GM12878 (cell line): ENCODE results near the gene PARD6A. TPM values are rescaled to one million over a fixed set of nuclear protein-coding genes. Genes with fewer than 3 reads are reported as not detected.

Source experiments
- ATAC-seq: fragments of 200-7000 bp; cut with Tn5 transposase; 3 replicates; pipeline ENCODE4 v1.9.1; 2020; ENCODE audit warnings: mild to moderate bottlenecking, moderate library complexity
- BruUV-seq: library from RNA; stranded (reverse); fragments of 400-500 nt; replicated peaks from 2 replicates; lab custom pipeline; 2021; lab: Mats Ljungman, UMichigan
- CTCF ChIA-PET: fragments of 300-600 bp; sonication (Branson Sonifier 250); formaldehyde crosslinking; extraction: SDS; loops from one replicate; lab custom pipeline; 2021; ENCODE audit warnings: inconsistent platforms; lab: Yijun Ruan, JAX
- POLR2A ChIA-PET: fragments of 350-600 bp; formaldehyde crosslinking; extraction: SDS; loops from one replicate; lab custom pipeline; 2021; ENCODE audit warnings: inconsistent platforms; lab: Charles Lee
- RAD21 ChIA-PET: fragments of 300-600 bp; sonication (Branson Sonifier 250); formaldehyde crosslinking; loops from one replicate; lab custom pipeline; 2023; ENCODE audit warnings: antibody characterized with exemption; ENCODE audit not compliant: unreplicated experiment; lab: Charles Lee
- SMC1A ChIA-PET: fragments of 300-600 bp; sonication (Branson Sonifier 250); formaldehyde crosslinking; loops from one replicate; lab custom pipeline; 2023; ENCODE audit not compliant: unreplicated experiment, uncharacterized antibody; lab: Charles Lee
- DNase-seq: peaks from one replicate; pipeline ENCODE4 v3.0.0-alpha.2; 2011; ENCODE audit warnings: low read depth, low spot score
- FAIRE-seq: peaks from 3 replicates; lab custom pipeline; 2011; peaks lifted over from hg19 to GRCh38; lab: Jason Lieb, UNC
- H2AFZ ChIP-seq: 2 replicates; pipeline ENCODE4 v1.6.0; 2011; ENCODE audit warnings: low read depth, low read length, control low read depth; ENCODE audit not compliant: control insufficient read depth
- H3K27ac ChIP-seq: 2 replicates; pipeline ENCODE4 v1.5.1; 2011; ENCODE audit warnings: control low read depth; ENCODE audit not compliant: control insufficient read depth, insufficient read depth
- H3K27me3 ChIP-seq, 2 experiments: replicated peaks in 1 of 2; 2 replicates each; pipeline versions ENCODE4 v1.6.0 to v1.6.1; 2011; ENCODE audit warnings: low read length in 1 of 2; ENCODE audit not compliant: control insufficient read depth in 2 of 2, insufficient read depth in 2 of 2
- H3K36me3 ChIP-seq, 2 experiments: 2 replicates each; pipeline ENCODE4 v1.5.1; 2011; ENCODE audit warnings: low read length in 1 of 2; ENCODE audit not compliant: control insufficient read depth in 2 of 2, insufficient read depth in 2 of 2
- H3K4me1 ChIP-seq: 2 replicates; pipeline ENCODE4 v1.6.1; 2011; ENCODE audit warnings: mild to moderate bottlenecking, low read length, moderate library complexity, mixed read lengths; ENCODE audit not compliant: control insufficient read depth, insufficient read depth
- H3K4me2 ChIP-seq: 2 replicates; pipeline ENCODE4 v1.6.0; 2011; ENCODE audit warnings: control low read depth; ENCODE audit not compliant: control insufficient read depth, insufficient read depth
- H3K4me3 ChIP-seq: fragments of 200-600 bp; sonication (generic); 2 replicates; pipeline ENCODE4 v1.5.1; 2016
- H3K79me2 ChIP-seq: 2 replicates; pipeline ENCODE4 v1.6.0; 2011; ENCODE audit warnings: low read length; ENCODE audit not compliant: control insufficient read depth, insufficient read depth
- H3K9ac ChIP-seq: 2 replicates; pipeline ENCODE4 v1.8.0; 2011; ENCODE audit warnings: low read length, control low read depth, mixed read lengths; ENCODE audit not compliant: control insufficient read depth, insufficient read depth
- H3K9me3 ChIP-seq: replicated peaks from 3 replicates; pipeline ENCODE4 v1.5.1; 2011; ENCODE audit warnings: mild to moderate bottlenecking, low read length; ENCODE audit not compliant: control insufficient read depth, insufficient read depth
- H4K20me1 ChIP-seq: 2 replicates; pipeline ENCODE4 v1.6.0; 2011; ENCODE audit not compliant: control insufficient read depth, insufficient read depth
- CBFB ChIP-seq: IDR thresholded peaks from 2 replicates; pipeline ENCODE4 v1.6.1; 2016; ENCODE audit warnings: antibody characterized with exemption, low read depth
- CEBPB ChIP-seq, 2 experiments: fragments of 150-350 bp in 1 of 2; IDR thresholded peaks; 2 replicates each; pipeline ENCODE4 v1.6.1; 2012 to 2014; ENCODE audit warnings: low read depth in 2 of 2, low read length in 2 of 2, borderline replicate concordance in 1 of 2, inconsistent platforms in 1 of 2
- EGR1 ChIP-seq, 2 experiments: IDR thresholded peaks; 1 replicate in 1 of 2; 2 replicates in 1 of 2; pipeline ENCODE4 v1.6.1; 2011 to 2012; ENCODE audit warnings: low read depth in 2 of 2, low read length in 2 of 2, borderline replicate concordance in 1 of 2, mild to moderate bottlenecking in 1 of 2, moderate library complexity in 1 of 2
- HCFC1 ChIP-seq: fragments of 150-350 bp; IDR thresholded peaks from 2 replicates; pipeline ENCODE4 v1.6.1; 2014; ENCODE audit warnings: low read length
- HDAC2 ChIP-seq: fragments of 200-600 bp; sonication (generic); IDR thresholded peaks from 2 replicates; pipeline ENCODE4 v1.6.1; 2017
- ZNF217 ChIP-seq: fragments of 450-650 bp; IDR thresholded peaks from 2 replicates; pipeline ENCODE4 v1.6.1; 2017; ENCODE audit warnings: antibody characterized with exemption, mild to moderate bottlenecking
- WGBS: methylation state at CpG from one replicate; pipeline ENCODE4 v1.1.6; 2016; ENCODE audit warnings: low lambda C conversion rate; ENCODE audit not compliant: insufficient replicate concordance, insufficient coverage; ENCODE audit errors: missing lambda C conversion rate; 5-methylcytosine and 5-hydroxymethylcytosine counted together
- in situ Hi-C: fragments of 300-500 bp; cut with MboI; formaldehyde crosslinking; loops from 9 replicates; pipeline ENCODE4 v1.14.3; 2018; ENCODE audit warnings: mixed read lengths
- intact Hi-C: fragments of 100-400 bp; cut with micrococcal nuclease; formaldehyde crosslinking; loops from one replicate; pipeline ENCODE4 v1.14.2; 2022; ENCODE audit not compliant: unreplicated experiment
- polyA plus RNA-seq, 11 experiments: library from polyadenylated mRNA; depleted of rRNA in 4 of 11; unstranded in 6 of 11; stranded (reverse) in 5 of 11; fragments of >200 nt; fragmentation: Nextera tagmentation in 4 of 11; fragmentation: Illumina TruSeq in 1 of 11; extraction: Ambion mirVana in 4 of 11; extraction: Trizol in 1 of 11; gene quantifications; 1 replicate in 1 of 11; 2 replicates in 10 of 11; pipeline versions ENCODE4 v1.2.1 to v1.2.3, GENCODE V29; 2011 to 2016; ENCODE audit warnings: inconsistent platforms in 2 of 11, missing spikeins in 2 of 11, low read depth in 1 of 11
- total RNA-seq, 4 experiments: library from RNA; depleted of rRNA in 3 of 4; stranded (reverse); fragments of >200 nt in 3 of 4; fragmentation: Illumina TruSeq in 1 of 4; extraction: Trizol in 1 of 4; gene quantifications; 2 replicates each; pipeline versions ENCODE4 v1.2.1 to v1.2.3, GENCODE V29; 2013 to 2021
- TF ChIP-seq, protein P1 (sequence below): fragments of 450-650 bp; formaldehyde crosslinking; IDR thresholded peaks from 2 replicates; pipeline ENCODE4 v1.4.0; 2020; ENCODE audit warnings: mild to moderate bottlenecking, moderate library complexity
- TF ChIP-seq, protein P2 (sequence below): fragments of 450-650 bp; IDR thresholded peaks from 2 replicates; pipeline ENCODE4 v1.6.1; 2017; ENCODE audit warnings: mild to moderate bottlenecking
- TF ChIP-seq, protein P3 (sequence below): fragments of 450-650 bp; formaldehyde crosslinking; IDR thresholded peaks from 2 replicates; pipeline ENCODE4 v1.4.0; 2022; ENCODE audit warnings: mild to moderate bottlenecking, moderate library complexity
- TF ChIP-seq, protein P4 (sequence below): fragments of 450-650 bp; IDR thresholded peaks from 2 replicates; pipeline ENCODE4 v1.6.1; 2017; ENCODE audit warnings: antibody characterized with exemption, mild to moderate bottlenecking, moderate library complexity

The PARD6A gene
- total and polyA plus RNA-seq, 10 of the 15 experiments (the other 5 are each of a cell fraction or from before 2014, with no cell fraction given): 0.42 to 10.1 (median 4.4) TPM

DNA sequence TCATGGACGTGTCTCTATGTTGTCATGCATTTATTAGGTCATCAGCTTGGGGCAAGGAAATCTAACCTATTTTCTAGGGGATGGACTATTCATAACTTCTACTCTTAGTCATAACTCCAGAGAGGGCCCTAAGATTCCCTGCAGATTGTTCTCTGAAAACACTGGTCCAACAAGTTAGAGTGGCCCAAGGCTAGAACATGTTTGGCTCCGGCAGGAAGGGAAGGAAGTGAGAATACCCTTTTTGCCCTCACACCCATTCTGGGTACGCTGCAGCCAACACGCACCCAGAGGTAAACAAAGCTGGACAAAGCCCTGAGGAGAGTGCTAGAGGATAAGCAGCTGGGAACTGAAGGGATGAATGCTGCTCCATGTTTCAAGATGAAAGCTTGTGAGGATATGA lies 15.8 kb downstream of the PARD6A start:
- ChIA-PET SMC1A (interaction anchor here (0.9 kb wide), 1 partner anchor 9 kb away, joined by 4 read pairs; no protein-coding TSS in a partner anchor), CTCF (interaction anchor here (0.9 to 1.1 kb wide), 3 partner anchors 8 to 140 kb away, joined by 3 to 6 read pairs (median 5); partner anchors contain the start of gene GFOD2), RAD21 (no interaction called here), POLR2A (interaction anchor here (0.6 kb wide), 1 partner anchor 183 kb away, joined by 4 read pairs; no protein-coding TSS in a partner anchor)
- Histone ChIP-seq H3K9ac (no peak overlapping the region), H3K9me3 (no peaks in the 10 kb centered on the region), H3K4me1 (peaks cover 5% of the 10 kb centered on the region), H3K79me2 (no peaks in the 10 kb centered on the region), H3K4me2 (no peak overlapping the region), H3K27me3 (no peaks in the 10 kb centered on the region), H2AFZ (no peak overlapping the region), H3K36me3 (0 out of 4 replicates have a peak, but pooled peaks cover 0 to 1% of the 10 kb centered on the region in 2 experiments), H3K4me3 (no peak overlapping the region), H4K20me1 (no peaks in the 10 kb centered on the region), H3K27ac (no peak overlapping the region)
- DNase-seq: no peak
- intact Hi-C loops: no loop called here
- no TSS peak for BruUV-seq
- no peak for FAIRE-seq
- no peak for ATAC-seq
- WGBS: 56% methylated on average over 4 of the region's 4 CpGs
- in situ Hi-C loops: loop anchor here (5.0 kb wide), 1 partner anchor 251 kb away; no protein-coding TSS in a partner anchor
- TF ChIP-seq HCFC1 (no peak), EGR1 (IDR thresholded peaks at IDR 0.05; ENCODE audit: borderline replicate concordance in 1 of 2, low read depth in 2 of 2, low read length in 2 of 2) (no peak), CBFB (no peak), ZNF217 (no peak), HDAC2 (no peak), CEBPB (IDR thresholded peaks at IDR 0.05; ENCODE audit: borderline replicate concordance in 1 of 2, low read depth in 2 of 2, low read length in 2 of 2) (no peak)
- TF ChIP-seq, protein P1, sequence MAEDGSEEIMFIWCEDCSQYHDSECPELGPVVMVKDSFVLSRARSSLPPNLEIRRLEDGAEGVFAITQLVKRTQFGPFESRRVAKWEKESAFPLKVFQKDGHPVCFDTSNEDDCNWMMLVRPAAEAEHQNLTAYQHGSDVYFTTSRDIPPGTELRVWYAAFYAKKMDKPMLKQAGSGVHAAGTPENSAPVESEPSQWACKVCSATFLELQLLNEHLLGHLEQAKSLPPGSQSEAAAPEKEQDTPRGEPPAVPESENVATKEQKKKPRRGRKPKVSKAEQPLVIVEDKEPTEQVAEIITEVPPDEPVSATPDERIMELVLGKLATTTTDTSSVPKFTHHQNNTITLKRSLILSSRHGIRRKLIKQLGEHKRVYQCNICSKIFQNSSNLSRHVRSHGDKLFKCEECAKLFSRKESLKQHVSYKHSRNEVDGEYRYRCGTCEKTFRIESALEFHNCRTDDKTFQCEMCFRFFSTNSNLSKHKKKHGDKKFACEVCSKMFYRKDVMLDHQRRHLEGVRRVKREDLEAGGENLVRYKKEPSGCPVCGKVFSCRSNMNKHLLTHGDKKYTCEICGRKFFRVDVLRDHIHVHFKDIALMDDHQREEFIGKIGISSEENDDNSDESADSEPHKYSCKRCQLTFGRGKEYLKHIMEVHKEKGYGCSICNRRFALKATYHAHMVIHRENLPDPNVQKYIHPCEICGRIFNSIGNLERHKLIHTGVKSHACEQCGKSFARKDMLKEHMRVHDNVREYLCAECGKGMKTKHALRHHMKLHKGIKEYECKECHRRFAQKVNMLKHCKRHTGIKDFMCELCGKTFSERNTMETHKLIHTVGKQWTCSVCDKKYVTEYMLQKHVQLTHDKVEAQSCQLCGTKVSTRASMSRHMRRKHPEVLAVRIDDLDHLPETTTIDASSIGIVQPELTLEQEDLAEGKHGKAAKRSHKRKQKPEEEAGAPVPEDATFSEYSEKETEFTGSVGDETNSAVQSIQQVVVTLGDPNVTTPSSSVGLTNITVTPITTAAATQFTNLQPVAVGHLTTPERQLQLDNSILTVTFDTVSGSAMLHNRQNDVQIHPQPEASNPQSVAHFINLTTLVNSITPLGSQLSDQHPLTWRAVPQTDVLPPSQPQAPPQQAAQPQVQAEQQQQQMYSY (CRISPR knock-in tag): no peak
- TF ChIP-seq, protein P2, sequence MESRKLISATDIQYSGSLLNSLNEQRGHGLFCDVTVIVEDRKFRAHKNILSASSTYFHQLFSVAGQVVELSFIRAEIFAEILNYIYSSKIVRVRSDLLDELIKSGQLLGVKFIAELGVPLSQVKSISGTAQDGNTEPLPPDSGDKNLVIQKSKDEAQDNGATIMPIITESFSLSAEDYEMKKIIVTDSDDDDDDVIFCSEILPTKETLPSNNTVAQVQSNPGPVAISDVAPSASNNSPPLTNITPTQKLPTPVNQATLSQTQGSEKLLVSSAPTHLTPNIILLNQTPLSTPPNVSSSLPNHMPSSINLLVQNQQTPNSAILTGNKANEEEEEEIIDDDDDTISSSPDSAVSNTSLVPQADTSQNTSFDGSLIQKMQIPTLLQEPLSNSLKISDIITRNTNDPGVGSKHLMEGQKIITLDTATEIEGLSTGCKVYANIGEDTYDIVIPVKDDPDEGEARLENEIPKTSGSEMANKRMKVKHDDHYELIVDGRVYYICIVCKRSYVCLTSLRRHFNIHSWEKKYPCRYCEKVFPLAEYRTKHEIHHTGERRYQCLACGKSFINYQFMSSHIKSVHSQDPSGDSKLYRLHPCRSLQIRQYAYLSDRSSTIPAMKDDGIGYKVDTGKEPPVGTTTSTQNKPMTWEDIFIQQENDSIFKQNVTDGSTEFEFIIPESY: no peak
- TF ChIP-seq, protein P3, sequence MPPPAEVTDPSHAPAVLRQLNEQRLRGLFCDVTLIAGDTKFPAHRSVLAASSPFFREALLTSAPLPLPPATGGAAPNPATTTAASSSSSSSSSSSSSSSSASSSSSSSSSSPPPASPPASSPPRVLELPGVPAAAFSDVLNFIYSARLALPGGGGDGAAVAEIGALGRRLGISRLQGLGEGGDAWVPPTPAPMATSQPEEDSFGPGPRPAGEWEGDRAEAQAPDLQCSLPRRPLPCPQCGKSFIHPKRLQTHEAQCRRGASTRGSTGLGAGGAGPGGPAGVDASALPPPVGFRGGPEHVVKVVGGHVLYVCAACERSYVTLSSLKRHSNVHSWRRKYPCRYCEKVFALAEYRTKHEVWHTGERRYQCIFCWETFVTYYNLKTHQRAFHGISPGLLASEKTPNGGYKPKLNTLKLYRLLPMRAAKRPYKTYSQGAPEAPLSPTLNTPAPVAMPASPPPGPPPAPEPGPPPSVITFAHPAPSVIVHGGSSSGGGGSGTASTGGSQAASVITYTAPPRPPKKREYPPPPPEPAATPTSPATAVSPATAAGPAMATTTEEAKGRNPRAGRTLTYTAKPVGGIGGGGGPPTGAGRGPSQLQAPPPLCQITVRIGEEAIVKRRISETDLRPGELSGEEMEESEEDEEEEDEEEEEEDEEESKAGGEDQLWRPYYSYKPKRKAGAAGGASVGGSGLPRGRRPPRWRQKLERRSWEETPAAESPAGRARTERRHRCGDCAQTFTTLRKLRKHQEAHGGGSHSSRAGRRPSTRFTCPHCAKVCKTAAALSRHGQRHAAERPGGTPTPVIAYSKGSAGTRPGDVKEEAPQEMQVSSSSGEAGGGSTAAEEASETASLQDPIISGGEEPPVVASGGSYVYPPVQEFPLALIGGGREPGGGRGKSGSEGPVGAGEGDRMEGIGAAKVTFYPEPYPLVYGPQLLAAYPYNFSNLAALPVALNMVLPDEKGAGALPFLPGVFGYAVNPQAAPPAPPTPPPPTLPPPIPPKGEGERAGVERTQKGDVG (CRISPR knock-in tag): no peak
- TF ChIP-seq, protein P4, sequence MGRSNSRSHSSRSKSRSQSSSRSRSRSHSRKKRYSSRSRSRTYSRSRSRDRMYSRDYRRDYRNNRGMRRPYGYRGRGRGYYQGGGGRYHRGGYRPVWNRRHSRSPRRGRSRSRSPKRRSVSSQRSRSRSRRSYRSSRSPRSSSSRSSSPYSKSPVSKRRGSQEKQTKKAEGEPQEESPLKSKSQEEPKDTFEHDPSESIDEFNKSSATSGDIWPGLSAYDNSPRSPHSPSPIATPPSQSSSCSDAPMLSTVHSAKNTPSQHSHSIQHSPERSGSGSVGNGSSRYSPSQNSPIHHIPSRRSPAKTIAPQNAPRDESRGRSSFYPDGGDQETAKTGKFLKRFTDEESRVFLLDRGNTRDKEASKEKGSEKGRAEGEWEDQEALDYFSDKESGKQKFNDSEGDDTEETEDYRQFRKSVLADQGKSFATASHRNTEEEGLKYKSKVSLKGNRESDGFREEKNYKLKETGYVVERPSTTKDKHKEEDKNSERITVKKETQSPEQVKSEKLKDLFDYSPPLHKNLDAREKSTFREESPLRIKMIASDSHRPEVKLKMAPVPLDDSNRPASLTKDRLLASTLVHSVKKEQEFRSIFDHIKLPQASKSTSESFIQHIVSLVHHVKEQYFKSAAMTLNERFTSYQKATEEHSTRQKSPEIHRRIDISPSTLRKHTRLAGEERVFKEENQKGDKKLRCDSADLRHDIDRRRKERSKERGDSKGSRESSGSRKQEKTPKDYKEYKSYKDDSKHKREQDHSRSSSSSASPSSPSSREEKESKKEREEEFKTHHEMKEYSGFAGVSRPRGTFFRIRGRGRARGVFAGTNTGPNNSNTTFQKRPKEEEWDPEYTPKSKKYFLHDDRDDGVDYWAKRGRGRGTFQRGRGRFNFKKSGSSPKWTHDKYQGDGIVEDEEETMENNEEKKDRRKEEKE: no peak
